Erythroblast (primary cell): Measurements from ENCODE around the gene MAN2A1.

ENCODE experiments used
- GATA1 ChIP-seq: IDR thresholded peaks from 2 replicates; pipeline ENCODE4 v1.6.1; 2011; ENCODE audit warnings: low read depth, mild to moderate bottlenecking, control low read depth, low read length, moderate library complexity
- POLR2A ChIP-seq: IDR thresholded peaks from 2 replicates; pipeline ENCODE4 v1.6.1; 2011; ENCODE audit warnings: mild to moderate bottlenecking, low read length

DNA sequence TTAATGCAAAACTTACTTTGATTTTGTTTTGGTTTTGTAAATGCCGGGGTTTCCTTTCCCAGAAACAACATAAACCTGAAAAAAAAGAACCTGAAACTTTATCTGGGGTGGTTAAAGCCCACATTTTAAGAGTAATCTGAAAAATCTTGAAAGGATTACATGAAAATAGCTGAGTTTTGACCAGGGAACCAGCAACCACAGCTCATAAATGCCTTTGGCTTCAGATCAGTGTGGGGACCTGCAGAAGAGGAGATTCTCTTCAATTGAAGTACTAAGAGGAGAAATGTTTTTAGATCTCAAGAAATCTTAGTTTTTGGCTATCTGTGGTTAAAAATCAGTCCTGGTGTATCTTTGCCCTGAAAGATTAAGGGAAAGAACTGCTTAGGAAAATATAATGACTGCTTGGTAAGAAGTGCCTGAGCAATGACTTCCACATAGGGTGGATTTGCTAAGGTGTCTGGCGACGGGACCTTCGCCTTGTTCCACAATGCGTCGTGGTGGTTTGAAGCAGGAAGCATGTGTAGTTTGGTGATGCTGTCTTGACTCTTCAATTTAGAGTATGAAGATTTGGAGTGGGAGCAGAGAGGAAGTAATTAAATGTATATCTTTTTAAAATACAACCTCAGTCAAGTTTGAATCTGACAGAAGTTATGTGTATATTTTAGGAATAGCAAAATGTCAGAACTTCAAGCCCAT, 186.5 kb downstream of the MAN2A1 start:
- TF ChIP-seq POLR2A = no peak
- no peak for TF ChIP-seq GATA1
